ENCODE data around the gene DEDD.

GRCh38 chr1:161153176-161153575, 20.7 kb upstream of the DEDD start:
- TF ChIP-seq EZH2 (IDR thresholded peaks at IDR 0.05; ENCODE audit: borderline replicate concordance, insufficient read depth, low read depth, low read length, poor library complexity, severe bottlenecking) = no peak
- no peak for TF ChIP-seq CTCF (IDR thresholded peaks at IDR 0.05)
